Natural killer cell (primary cell): ENCODE results near the gene IFT122. TPM values are rescaled to one million over a fixed set of nuclear protein-coding genes. Genes with fewer than 3 reads are reported as not detected.
"Not testable (repeated sequence)": the region's sequence is repeated elsewhere in the genome, so short reads cannot be mapped to it uniquely, and the experiment has no call there.

ENCODE experiments used
- ATAC-seq, 3 donors: fragments of 150-1000 bp in 2 of 3; fragments of 200-7000 bp in 1 of 3; cut with Tn5 transposase; 1 replicate in 1 of 3; 2 replicates in 2 of 3; pipeline ENCODE4 v1.10.0; 2021; ENCODE audit warnings: mild to moderate bottlenecking in 2 of 3, moderate library complexity in 2 of 3
- DNase-seq, 2 donors: peaks; one replicate each; pipeline versions ENCODE4 v3.0.0 to v3.0.0-alpha.2; 2013 to 2021; ENCODE audit warnings: mixed read lengths in 1 of 2
- H3K27ac ChIP-seq: one replicate; pipeline ENCODE4 v1.5.1; 2013; ENCODE audit warnings: mild to moderate bottlenecking, low read length
- H3K27me3 ChIP-seq: one replicate; pipeline ENCODE4 v1.6.1; 2013; ENCODE audit warnings: low read length; ENCODE audit not compliant: control insufficient read depth, insufficient read depth
- H3K36me3 ChIP-seq: one replicate; pipeline ENCODE4 v1.6.1; 2013; ENCODE audit warnings: low read length; ENCODE audit not compliant: control insufficient read depth, insufficient read depth
- H3K4me1 ChIP-seq: one replicate; pipeline ENCODE4 v1.6.1; 2013; ENCODE audit warnings: low read length; ENCODE audit not compliant: control insufficient read depth, insufficient read depth
- H3K4me3 ChIP-seq: one replicate; pipeline ENCODE4 v1.5.1; 2013; ENCODE audit warnings: low read length
- H3K9me3 ChIP-seq: one replicate; pipeline ENCODE4 v1.6.1; 2013; ENCODE audit warnings: low read length; ENCODE audit not compliant: control insufficient read depth, insufficient read depth
- H3K27ac Mint-ChIP-seq, 2 donors: one replicate each; pipeline ENCODE4 v1.8.0; 2022; ENCODE audit warnings: mild to moderate bottlenecking in 2 of 2, mixed read lengths in 2 of 2, moderate library complexity in 1 of 2
- H3K27me3 Mint-ChIP-seq, 2 donors: one replicate each; pipeline ENCODE4 v1.8.0; 2022; ENCODE audit warnings: low read depth in 2 of 2, mixed read lengths in 2 of 2
- H3K36me3 Mint-ChIP-seq: one replicate; pipeline ENCODE4 v1.8.0; 2022; ENCODE audit warnings: mixed read lengths
- H3K4me1 Mint-ChIP-seq, 2 donors: one replicate each; pipeline ENCODE4 v1.8.0; 2022; ENCODE audit warnings: mixed read lengths in 2 of 2
- H3K4me3 Mint-ChIP-seq: one replicate; pipeline ENCODE4 v1.8.0; 2022; ENCODE audit warnings: mild to moderate bottlenecking, moderate library complexity, mixed read lengths
- H3K9me3 Mint-ChIP-seq, 2 donors: one replicate each; pipeline ENCODE4 v1.8.0; 2022; ENCODE audit warnings: mixed read lengths in 2 of 2
- WGBS: methylation state at CpG from one replicate; pipeline ENCODE4 v1.1.7; 2013; ENCODE audit warnings: missing lambda C conversion rate; ENCODE audit not compliant: insufficient coverage; 5-methylcytosine and 5-hydroxymethylcytosine counted together
- intact Hi-C: fragments of 100-400 bp; cut with micrococcal nuclease; formaldehyde crosslinking; loops from one replicate; pipeline ENCODE4 v1.14.2; 2022
- total RNA-seq, 4 donors: library from RNA; stranded (reverse); fragments of 120-200 nt in 1 of 4; gene quantifications; one replicate each; pipeline versions ENCODE4 v1.2.3 to v1.2.4, GENCODE V29; 2013 to 2022
- TF ChIP-seq, protein P1 (sequence below): fragments of 200-600 bp; IDR thresholded peaks from one replicate; pipeline ENCODE4 v1.8.0; 2022; ENCODE audit warnings: antibody characterized with exemption

The IFT122 gene
- total RNA-seq, 3 donors from 2014 or later (not counting 1 experiment from before 2014, with no cell fraction given): 20.7 to 26.6 (median 23.9) TPM

DNA sequence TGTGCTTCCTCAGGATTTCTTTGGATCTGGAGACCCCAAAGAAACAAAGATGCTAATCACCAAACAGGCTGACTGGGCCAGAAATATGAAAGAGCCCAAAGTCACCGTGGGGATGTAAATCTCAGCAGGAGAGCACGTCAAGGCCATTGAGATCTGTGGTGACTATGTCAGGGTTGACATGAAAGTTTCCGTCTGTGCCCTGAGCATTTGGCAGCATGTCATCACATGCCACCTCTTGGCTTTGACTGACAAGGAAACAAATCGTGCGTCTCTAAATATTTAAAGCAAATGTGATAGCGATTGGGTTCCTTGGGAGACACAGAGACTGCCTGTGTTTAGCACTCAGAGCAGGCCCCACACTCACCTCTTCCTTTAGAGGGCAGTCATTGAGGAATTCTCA, 46.8 kb upstream of the IFT122 start:
- Histone ChIP-seq H3K27me3 (no peaks in the 10 kb centered on the region), H3K4me3 (no peak overlapping the region), H3K9me3 (no peaks in the 10 kb centered on the region), H3K4me1 (peaks cover 6% of the 10 kb centered on the region), H3K27ac (no peak overlapping the region), H3K36me3 (peaks cover 30% of the 10 kb centered on the region)
- peaks cover 3% of the 10 kb centered on the region for H3K36me3 Mint-ChIP-seq
- ATAC-seq (no peak), DNase-seq (no peak)
- no peak overlapping the region for H3K4me3 Mint-ChIP-seq
- no peaks in the 10 kb centered on the region for H3K9me3 Mint-ChIP-seq
- H3K27me3 Mint-ChIP-seq: no peaks in the 10 kb centered on the region
- H3K4me1 Mint-ChIP-seq: peaks cover 17 to 39% of the 10 kb centered on the region in 2 donors
- TF ChIP-seq, protein P1, sequence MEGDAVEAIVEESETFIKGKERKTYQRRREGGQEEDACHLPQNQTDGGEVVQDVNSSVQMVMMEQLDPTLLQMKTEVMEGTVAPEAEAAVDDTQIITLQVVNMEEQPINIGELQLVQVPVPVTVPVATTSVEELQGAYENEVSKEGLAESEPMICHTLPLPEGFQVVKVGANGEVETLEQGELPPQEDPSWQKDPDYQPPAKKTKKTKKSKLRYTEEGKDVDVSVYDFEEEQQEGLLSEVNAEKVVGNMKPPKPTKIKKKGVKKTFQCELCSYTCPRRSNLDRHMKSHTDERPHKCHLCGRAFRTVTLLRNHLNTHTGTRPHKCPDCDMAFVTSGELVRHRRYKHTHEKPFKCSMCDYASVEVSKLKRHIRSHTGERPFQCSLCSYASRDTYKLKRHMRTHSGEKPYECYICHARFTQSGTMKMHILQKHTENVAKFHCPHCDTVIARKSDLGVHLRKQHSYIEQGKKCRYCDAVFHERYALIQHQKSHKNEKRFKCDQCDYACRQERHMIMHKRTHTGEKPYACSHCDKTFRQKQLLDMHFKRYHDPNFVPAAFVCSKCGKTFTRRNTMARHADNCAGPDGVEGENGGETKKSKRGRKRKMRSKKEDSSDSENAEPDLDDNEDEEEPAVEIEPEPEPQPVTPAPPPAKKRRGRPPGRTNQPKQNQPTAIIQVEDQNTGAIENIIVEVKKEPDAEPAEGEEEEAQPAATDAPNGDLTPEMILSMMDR: no peak
- 88% methylated on average over 6 of the region's 6 CpGs for WGBS
- intact Hi-C loops: no loop called here
- no peak overlapping the region for H3K27ac Mint-ChIP-seq

DNA sequence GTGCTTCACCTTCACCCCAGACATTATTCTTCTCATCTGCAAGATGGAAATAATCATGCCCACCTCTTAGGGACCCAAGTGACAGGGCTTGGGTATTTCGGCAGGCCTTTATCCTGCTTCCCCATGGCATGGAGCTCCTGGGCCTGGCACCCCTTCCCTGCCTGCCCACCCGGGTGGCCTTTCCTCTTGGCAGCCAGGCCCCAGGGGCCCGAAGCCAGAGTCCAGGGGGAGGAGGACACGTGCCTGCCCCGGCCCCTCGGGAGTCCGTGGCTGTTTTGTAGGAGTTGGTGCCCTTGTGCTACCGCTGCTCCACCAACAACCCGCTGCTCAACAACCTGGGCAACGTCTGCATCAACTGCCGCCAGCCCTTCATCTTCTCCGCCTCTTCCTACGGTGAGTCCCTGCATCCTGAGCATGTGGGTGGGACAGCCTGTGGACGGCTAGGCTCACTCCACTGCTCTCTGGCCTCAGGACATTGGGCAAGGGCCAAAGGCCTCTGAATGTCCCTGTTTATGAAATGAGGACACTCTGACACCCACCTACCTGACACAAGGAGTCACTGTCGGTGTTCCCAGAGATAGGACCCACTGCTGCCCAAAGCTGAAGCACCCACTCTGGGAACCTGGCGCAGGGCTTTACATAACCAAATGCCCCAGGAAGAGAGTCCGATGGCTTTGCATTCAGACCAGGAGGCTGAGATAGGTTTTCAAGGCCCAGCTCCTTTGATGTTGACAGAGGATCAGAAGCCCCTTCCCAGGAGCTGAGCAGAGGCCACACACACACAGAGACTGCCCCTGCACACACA, 46.1 kb upstream of the IFT122 start:
- H3K4me1 ChIP-seq: peaks cover 12% of the 10 kb centered on the region
- H3K27ac ChIP-seq, H3K36me3 Mint-ChIP-seq, H3K27me3 Mint-ChIP-seq, H3K9me3 ChIP-seq, DNase-seq, ATAC-seq, H3K4me3 ChIP-seq, intact Hi-C loops, H3K9me3 Mint-ChIP-seq, H3K27me3 ChIP-seq, H3K4me3 Mint-ChIP-seq: not testable (repeated sequence)
- Mint-ChIP-seq H3K4me1 (peaks cover 24 to 46% of the 10 kb centered on the region in 2 donors), H3K27ac (peak overlapping the region in 1 of 2 donors; percentile 14)
- 97% methylated on average over 3 of the region's 17 CpGs for WGBS
- H3K36me3 ChIP-seq: peaks cover 30% of the 10 kb centered on the region

DNA sequence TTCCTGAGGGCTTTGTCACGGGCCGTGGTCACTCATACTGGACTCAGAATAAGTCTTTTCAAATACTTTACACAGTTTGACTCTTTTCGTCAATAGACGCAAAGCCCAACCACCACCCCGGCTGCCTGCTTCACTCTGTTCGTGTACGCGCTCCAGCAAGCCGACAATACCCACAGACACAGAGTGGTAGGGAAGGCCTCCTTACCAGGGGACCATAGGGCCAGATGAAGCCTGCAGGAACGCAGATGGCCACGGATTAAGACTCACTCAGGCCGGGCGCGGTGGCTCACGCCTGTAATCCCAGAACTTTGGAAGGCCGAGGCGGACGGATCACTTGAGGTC, 41.2 kb upstream of the IFT122 start:
- ATAC-seq (peak; percentile 19 to 32 (median 24)), DNase-seq (peak; percentile 17 to 44)
- TF ChIP-seq, protein P1: no peak
- Mint-ChIP-seq H3K4me1 (peaks cover 25 to 50% of the 10 kb centered on the region in 2 donors), H3K27me3 (no peaks in the 10 kb centered on the region), H3K27ac (peak overlapping the region; percentile 93 to 98), H3K4me3 (peak overlapping the region; percentile 97), H3K9me3 (no peaks in the 10 kb centered on the region), H3K36me3 (no peaks in the 10 kb centered on the region)
- peaks cover 7% of the 10 kb centered on the region for H3K36me3 ChIP-seq
- no peaks in the 10 kb centered on the region for H3K27me3 ChIP-seq
- intact Hi-C loops: loop anchor here (1.0 to 5.0 kb wide), 2 partner anchors 42 to 539 kb away; partner anchors contain the start of gene IFT122
- H3K4me3 ChIP-seq: peak overlapping the region; percentile 96
- H3K27ac ChIP-seq: peak overlapping the region; percentile 81
- 2% methylated on average over 18 of the region's 18 CpGs for WGBS
- H3K4me1 ChIP-seq: peaks cover 18% of the 10 kb centered on the region
- no peaks in the 10 kb centered on the region for H3K9me3 ChIP-seq

DNA sequence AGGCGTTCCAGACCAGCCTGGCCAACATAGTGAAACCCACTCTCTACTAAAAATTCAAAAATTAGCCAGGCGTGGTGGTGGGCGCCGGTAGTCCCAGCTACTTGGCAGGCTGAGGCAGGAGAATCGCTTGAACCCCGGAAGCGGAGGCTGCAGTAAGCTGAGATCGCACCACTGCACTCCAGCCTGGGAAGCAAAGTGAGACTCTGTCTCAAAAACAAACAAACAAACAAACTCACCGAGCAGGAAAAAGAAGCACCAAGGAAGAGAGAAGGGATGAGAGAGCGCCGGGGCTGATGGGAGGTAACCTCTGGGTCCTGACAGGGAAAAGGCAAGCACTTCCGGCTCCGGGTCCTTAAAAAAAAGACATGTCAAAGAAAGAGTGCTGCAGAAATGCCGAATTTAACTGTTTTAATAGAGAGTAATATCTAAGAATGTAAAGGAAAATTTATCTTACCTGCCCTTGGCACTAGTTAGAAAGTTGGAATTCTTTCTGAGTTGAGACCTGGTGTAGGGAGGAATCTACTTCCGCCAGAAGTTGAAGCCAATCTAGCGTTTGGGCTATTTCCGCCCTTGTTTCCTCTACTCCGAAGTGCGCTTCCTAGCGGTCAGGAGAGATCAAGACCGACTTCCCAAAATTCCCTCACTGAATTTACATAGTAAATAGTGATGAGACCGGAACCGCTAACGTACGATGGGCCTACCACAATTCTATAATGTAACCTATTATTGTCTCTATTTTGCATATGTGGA, 40.7 kb upstream of the IFT122 start:
- H3K4me1 ChIP-seq: peaks cover 18% of the 10 kb centered on the region
- intact Hi-C loops: loop anchor here (1.0 to 5.0 kb wide), 2 partner anchors 41 to 538 kb away; partner anchors contain the start of gene IFT122
- H3K4me3 ChIP-seq: peak overlapping the region; percentile 96
- Mint-ChIP-seq H3K27ac (peak overlapping the region; percentile 93 to 98), H3K4me1 (peaks cover 25 to 50% of the 10 kb centered on the region in 2 donors), H3K36me3 (no peaks in the 10 kb centered on the region), H3K4me3 (peak overlapping the region; percentile 97), H3K27me3 (no peaks in the 10 kb centered on the region), H3K9me3 (no peaks in the 10 kb centered on the region)
- peak; percentile 89 to 91 (median 89) for ATAC-seq
- H3K9me3 ChIP-seq: no peaks in the 10 kb centered on the region
- H3K27ac ChIP-seq: peak overlapping the region; percentile 81
- peak; percentile 53 to 95 for DNase-seq
- peaks cover 7% of the 10 kb centered on the region for H3K36me3 ChIP-seq
- no peaks in the 10 kb centered on the region for H3K27me3 ChIP-seq
- WGBS: under 1% methylated on average over 21 of the region's 25 CpGs
- TF ChIP-seq, protein P1: peak; percentile 91
